ENCODE measurements around the gene FTL. TPM values are rescaled to one million over a fixed set of nuclear protein-coding genes. Genes with fewer than 3 reads are reported as not detected.

Gene FTL
- polyA plus RNA-seq, 2 donors: 645 to 931 TPM

- Histone ChIP-seq H3K4me3 (ENCODE audit: low read depth in 1 of 2, low read length in 2 of 2) (no peak overlapping the region), H3K36me3 (ENCODE audit: control insufficient read depth in 2 of 2, insufficient read depth in 2 of 2, low read length in 1 of 2) (peaks cover 0 to 30% of the 10 kb centered on the region in 2 donors), H3K27me3 (ENCODE audit: control insufficient read depth in 1 of 2, insufficient read depth in 2 of 2, low read length in 2 of 2) (no peaks in the 10 kb centered on the region), H3K9me3 (ENCODE audit: control insufficient read depth in 2 of 2, insufficient read depth in 1 of 2, low read depth in 1 of 2, low read length in 1 of 2) (no peaks in the 10 kb centered on the region), H3K4me1 (ENCODE audit: control insufficient read depth in 2 of 2, insufficient read depth in 2 of 2, low read length in 1 of 2) (peaks cover 11 to 14% of the 10 kb centered on the region in 2 donors), H3K27ac (ENCODE audit: low read depth in 2 of 2, low read length in 1 of 2) (no peak overlapping the region)
- WGBS, 2 donors: 94 to 95% methylated on average over 7 of the region's 7 CpGs
Observed at GRCh38 chr19:48988286-48988685, 23.2 kb downstream of the FTL start.

GRCh38 chr19:48988860-48989259 lies 23.8 kb downstream of the FTL start:
- Histone ChIP-seq H3K4me3 (ENCODE audit: low read depth in 1 of 2, low read length in 2 of 2) (no peak overlapping the region), H3K4me1 (ENCODE audit: control insufficient read depth in 2 of 2, insufficient read depth in 2 of 2, low read length in 1 of 2) (peaks cover 11 to 14% of the 10 kb centered on the region in 2 donors), H3K27me3 (ENCODE audit: control insufficient read depth in 1 of 2, insufficient read depth in 2 of 2, low read length in 2 of 2) (no peaks in the 10 kb centered on the region), H3K36me3 (ENCODE audit: control insufficient read depth in 2 of 2, insufficient read depth in 2 of 2, low read length in 1 of 2) (peaks cover 0 to 30% of the 10 kb centered on the region in 2 donors), H3K9me3 (ENCODE audit: control insufficient read depth in 2 of 2, insufficient read depth in 1 of 2, low read depth in 1 of 2, low read length in 1 of 2) (no peaks in the 10 kb centered on the region), H3K27ac (ENCODE audit: low read depth in 2 of 2, low read length in 1 of 2) (no peak overlapping the region)
- 94 to 97% methylated on average over 9 of the region's 9 CpGs for WGBS, 2 donors

- Histone ChIP-seq H3K9me3 (ENCODE audit: control insufficient read depth in 2 of 2, insufficient read depth in 1 of 2, low read depth in 1 of 2, low read length in 1 of 2) (no peaks in the 10 kb centered on the region), H3K27me3 (ENCODE audit: control insufficient read depth in 1 of 2, insufficient read depth in 2 of 2, low read length in 2 of 2) (no peaks in the 10 kb centered on the region), H3K36me3 (ENCODE audit: control insufficient read depth in 2 of 2, insufficient read depth in 2 of 2, low read length in 1 of 2) (peaks cover 0 to 30% of the 10 kb centered on the region in 2 donors), H3K4me1 (ENCODE audit: control insufficient read depth in 2 of 2, insufficient read depth in 2 of 2, low read length in 1 of 2) (peaks cover 12 to 14% of the 10 kb centered on the region in 2 donors), H3K4me3 (ENCODE audit: low read depth in 1 of 2, low read length in 2 of 2) (no peak overlapping the region), H3K27ac (ENCODE audit: low read depth in 2 of 2, low read length in 1 of 2) (no peak overlapping the region)
- WGBS, 2 donors: 74 to 82% methylated on average over 17 of the region's 17 CpGs
Observed at GRCh38 chr19:48989701-48990291, 24.7 kb downstream of the FTL start.

- Histone ChIP-seq H3K27ac (ENCODE audit: low read depth in 2 of 2, low read length in 1 of 2) (no peak overlapping the region), H3K36me3 (ENCODE audit: control insufficient read depth in 2 of 2, insufficient read depth in 2 of 2, low read length in 1 of 2) (peaks cover 0 to 25% of the 10 kb centered on the region in 2 donors), H3K4me1 (ENCODE audit: control insufficient read depth in 2 of 2, insufficient read depth in 2 of 2, low read length in 1 of 2) (peaks cover 14 to 15% of the 10 kb centered on the region in 2 donors), H3K27me3 (ENCODE audit: control insufficient read depth in 1 of 2, insufficient read depth in 2 of 2, low read length in 2 of 2) (no peaks in the 10 kb centered on the region), H3K9me3 (ENCODE audit: control insufficient read depth in 2 of 2, insufficient read depth in 1 of 2, low read depth in 1 of 2, low read length in 1 of 2) (no peaks in the 10 kb centered on the region), H3K4me3 (ENCODE audit: low read depth in 1 of 2, low read length in 2 of 2) (no peak overlapping the region)
- WGBS, 2 donors: 56 to 63% methylated on average over 4 of the region's 4 CpGs
Observed at GRCh38 chr19:48990400-48990799, 25.3 kb downstream of the FTL start.

- peaks cover 0 to 19% of the 10 kb centered on the region in 2 donors for H3K36me3 ChIP-seq (ENCODE audit: control insufficient read depth in 2 of 2, insufficient read depth in 2 of 2, low read length in 1 of 2)
- H3K9me3 ChIP-seq (ENCODE audit: control insufficient read depth in 2 of 2, insufficient read depth in 1 of 2, low read depth in 1 of 2, low read length in 1 of 2): no peaks in the 10 kb centered on the region
- peaks cover 14 to 15% of the 10 kb centered on the region in 2 donors for H3K4me1 ChIP-seq (ENCODE audit: control insufficient read depth in 2 of 2, insufficient read depth in 2 of 2, low read length in 1 of 2)
- 80 to 83% methylated on average over 22 of the region's 22 CpGs for WGBS, 2 donors
- no peaks in the 10 kb centered on the region for H3K27me3 ChIP-seq (ENCODE audit: control insufficient read depth in 1 of 2, insufficient read depth in 2 of 2, low read length in 2 of 2)
- H3K27ac ChIP-seq (ENCODE audit: low read depth in 2 of 2, low read length in 1 of 2): no peak overlapping the region
- peak overlapping the region in 1 of 2 donors; percentile 89 for H3K4me3 ChIP-seq (ENCODE audit: low read depth in 1 of 2, low read length in 2 of 2)
Observed at GRCh38 chr19:48991011-48991609, 26.0 kb downstream of the FTL start.

GRCh38 chr19:48991873-48992580 lies 26.9 kb downstream of the FTL start:
- Histone ChIP-seq H3K36me3 (ENCODE audit: control insufficient read depth in 2 of 2, insufficient read depth in 2 of 2, low read length in 1 of 2) (peaks cover 0 to 17% of the 10 kb centered on the region in 2 donors), H3K4me1 (ENCODE audit: control insufficient read depth in 2 of 2, insufficient read depth in 2 of 2, low read length in 1 of 2) (peaks cover 14 to 15% of the 10 kb centered on the region in 2 donors), H3K27ac (ENCODE audit: low read depth in 2 of 2, low read length in 1 of 2) (peak overlapping the region; percentile 76 to 97), H3K9me3 (ENCODE audit: control insufficient read depth in 2 of 2, insufficient read depth in 1 of 2, low read depth in 1 of 2, low read length in 1 of 2) (no peaks in the 10 kb centered on the region), H3K27me3 (ENCODE audit: control insufficient read depth in 1 of 2, insufficient read depth in 2 of 2, low read length in 2 of 2) (no peaks in the 10 kb centered on the region), H3K4me3 (ENCODE audit: low read depth in 1 of 2, low read length in 2 of 2) (peak overlapping the region; percentile 60 to 89)
- WGBS, 2 donors: 22 to 24% methylated on average over 8 of the region's 8 CpGs

GRCh38 chr19:48992581-48993174 lies 27.6 kb downstream of the FTL start:
- Histone ChIP-seq H3K36me3 (ENCODE audit: control insufficient read depth in 2 of 2, insufficient read depth in 2 of 2, low read length in 1 of 2) (peaks cover 0 to 14% of the 10 kb centered on the region in 2 donors), H3K27ac (ENCODE audit: low read depth in 2 of 2, low read length in 1 of 2) (peak overlapping the region; percentile 76 to 97), H3K27me3 (ENCODE audit: control insufficient read depth in 1 of 2, insufficient read depth in 2 of 2, low read length in 2 of 2) (no peaks in the 10 kb centered on the region), H3K9me3 (ENCODE audit: control insufficient read depth in 2 of 2, insufficient read depth in 1 of 2, low read depth in 1 of 2, low read length in 1 of 2) (no peaks in the 10 kb centered on the region), H3K4me1 (ENCODE audit: control insufficient read depth in 2 of 2, insufficient read depth in 2 of 2, low read length in 1 of 2) (peaks cover 14 to 15% of the 10 kb centered on the region in 2 donors), H3K4me3 (ENCODE audit: low read depth in 1 of 2, low read length in 2 of 2) (peak overlapping the region; percentile 60 to 89)
- 0% methylated on average over 20 of the region's 20 CpGs for WGBS, 2 donors

GRCh38 chr19:48993175-48994034 lies 28.3 kb downstream of the FTL start, which contains the start of the genes GYS1 and RUVBL2:
Gene GYS1, minus strand, starts transcription at chr19:48993309. Its CDS starts 197 bp downstream, at chr19:48993112.
Gene RUVBL2, plus strand, starts transcription at chr19:48993887. Its CDS starts 25 bp downstream, at chr19:48993912.
- Histone ChIP-seq H3K36me3 (ENCODE audit: control insufficient read depth in 2 of 2, insufficient read depth in 2 of 2, low read length in 1 of 2) (peaks cover 0 to 11% of the 10 kb centered on the region in 2 donors), H3K9me3 (ENCODE audit: control insufficient read depth in 2 of 2, insufficient read depth in 1 of 2, low read depth in 1 of 2, low read length in 1 of 2) (no peaks in the 10 kb centered on the region), H3K4me1 (ENCODE audit: control insufficient read depth in 2 of 2, insufficient read depth in 2 of 2, low read length in 1 of 2) (peaks cover 14 to 15% of the 10 kb centered on the region in 2 donors), H3K27me3 (ENCODE audit: control insufficient read depth in 1 of 2, insufficient read depth in 2 of 2, low read length in 2 of 2) (no peaks in the 10 kb centered on the region), H3K4me3 (ENCODE audit: low read depth in 1 of 2, low read length in 2 of 2) (peak within 1 kb of the TSS; percentile 62 to 89), H3K27ac (ENCODE audit: low read depth in 2 of 2, low read length in 1 of 2) (peak within 1 kb of the TSS; percentile 94 to 98)
- WGBS, 2 donors: 0 to 1% methylated on average over 55 to 56 of the region's 56 CpGs

- 1 to 3% methylated on average over 13 of the region's 13 CpGs for WGBS, 2 donors
Observed at GRCh38 chr19:48994035-48994386, 28.9 kb downstream of the FTL start.

More at GRCh38 chr19:48994035-48994386, 28.9 kb downstream of the FTL start:
- Histone ChIP-seq H3K27ac (ENCODE audit: low read depth in 2 of 2, low read length in 1 of 2) (peak overlapping the region; percentile 94 to 98), H3K27me3 (ENCODE audit: control insufficient read depth in 1 of 2, insufficient read depth in 2 of 2, low read length in 2 of 2) (no peaks in the 10 kb centered on the region), H3K4me3 (ENCODE audit: low read depth in 1 of 2, low read length in 2 of 2) (peak overlapping the region; percentile 62 to 89), H3K9me3 (ENCODE audit: control insufficient read depth in 2 of 2, insufficient read depth in 1 of 2, low read depth in 1 of 2, low read length in 1 of 2) (no peaks in the 10 kb centered on the region), H3K4me1 (ENCODE audit: control insufficient read depth in 2 of 2, insufficient read depth in 2 of 2, low read length in 1 of 2) (peaks cover 14 to 15% of the 10 kb centered on the region in 2 donors), H3K36me3 (ENCODE audit: control insufficient read depth in 2 of 2, insufficient read depth in 2 of 2, low read length in 1 of 2) (peaks cover 0 to 6% of the 10 kb centered on the region in 2 donors)

Measured in esophagus (tissue), 2 donors.